HG03108 (cell line): ENCODE results near the gene IFI27L1.

ENCODE experiments used
- ATAC-seq: cut with Tn5 transposase; IDR thresholded peaks from one replicate; pipeline ENCODE4 v1.9.1; 2021; ENCODE audit warnings: moderate library complexity; ENCODE audit not compliant: unreplicated experiment

Gene IFI27L1

DNA sequence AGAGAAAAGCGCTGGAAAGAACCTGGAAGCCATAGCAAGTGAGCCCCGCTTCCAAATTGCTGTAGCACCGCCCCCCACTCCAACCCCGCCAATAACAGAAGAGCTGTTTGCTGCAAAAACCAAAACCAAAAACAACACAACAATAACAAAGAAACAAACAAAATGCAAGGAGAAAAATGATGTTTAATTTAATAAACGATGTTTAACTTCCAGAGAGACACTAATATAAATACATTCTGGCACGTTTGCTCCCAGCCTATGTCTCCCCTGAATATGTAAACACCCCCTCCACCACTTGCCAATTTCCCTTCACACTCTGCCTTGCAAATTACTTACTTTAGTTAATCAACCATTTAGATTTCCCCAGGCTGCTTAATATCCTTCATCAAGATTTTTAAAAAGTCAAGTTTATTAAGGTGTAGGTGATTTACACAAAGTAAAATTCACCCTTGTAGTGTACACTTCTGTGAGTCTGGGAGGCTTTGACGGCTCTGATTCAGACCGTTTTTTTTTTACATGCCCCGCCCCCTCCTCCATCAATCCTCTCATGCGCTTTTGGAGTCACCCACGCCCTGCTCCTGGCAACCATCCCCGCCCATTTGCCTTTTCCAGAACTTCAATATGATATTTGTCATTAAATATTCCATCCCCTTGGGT is 48.8 kb downstream of the IFI27L1 start:
- ATAC-seq: no peak

- no peak for ATAC-seq
Observed at GRCh38 chr14:94132285-94132887, 51.3 kb downstream of the IFI27L1 start.

GRCh38 chr14:94135476-94135875 is 54.4 kb downstream of the IFI27L1 start:
- ATAC-seq: no peak

GRCh38 chr14:94136575-94137331 is 55.6 kb downstream of the IFI27L1 start:
- ATAC-seq: peak; percentile 58

GRCh38 chr14:94138251-94138650 is 57.1 kb downstream of the IFI27L1 start:
- ATAC-seq: no peak

GRCh38 chr14:94139006-94139405 is 57.9 kb downstream of the IFI27L1 start:
- no peak for ATAC-seq

- no peak for ATAC-seq
Observed at GRCh38 chr14:94139421-94139820, 58.3 kb downstream of the IFI27L1 start.

- no peak for ATAC-seq
Observed at GRCh38 chr14:94142247-94142646, 61.1 kb downstream of the IFI27L1 start.

GRCh38 chr14:94142836-94143235 is 61.7 kb downstream of the IFI27L1 start:
- no peak for ATAC-seq

DNA sequence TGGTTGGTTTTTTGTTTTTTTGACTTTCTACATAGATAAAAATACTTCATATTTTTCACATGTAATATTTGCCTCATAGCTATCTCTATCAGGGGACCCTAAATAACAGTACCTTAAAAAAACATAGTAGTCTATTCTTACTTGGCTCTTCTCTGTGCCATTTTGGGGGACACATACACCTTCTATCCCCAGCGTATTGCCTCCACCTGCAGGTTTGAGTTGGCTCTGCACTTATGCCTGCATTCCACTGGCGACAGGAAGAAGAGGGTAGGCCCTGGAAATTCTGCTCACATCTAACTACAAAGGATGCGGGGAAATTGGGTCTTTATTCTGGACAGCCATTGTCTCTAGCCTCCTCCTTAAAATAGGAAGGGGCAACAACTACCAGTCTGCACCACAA is 62.1 kb downstream of the IFI27L1 start:
- ATAC-seq: no peak

- no peak for ATAC-seq
Observed at GRCh38 chr14:94143711-94144110, 62.6 kb downstream of the IFI27L1 start.

DNA sequence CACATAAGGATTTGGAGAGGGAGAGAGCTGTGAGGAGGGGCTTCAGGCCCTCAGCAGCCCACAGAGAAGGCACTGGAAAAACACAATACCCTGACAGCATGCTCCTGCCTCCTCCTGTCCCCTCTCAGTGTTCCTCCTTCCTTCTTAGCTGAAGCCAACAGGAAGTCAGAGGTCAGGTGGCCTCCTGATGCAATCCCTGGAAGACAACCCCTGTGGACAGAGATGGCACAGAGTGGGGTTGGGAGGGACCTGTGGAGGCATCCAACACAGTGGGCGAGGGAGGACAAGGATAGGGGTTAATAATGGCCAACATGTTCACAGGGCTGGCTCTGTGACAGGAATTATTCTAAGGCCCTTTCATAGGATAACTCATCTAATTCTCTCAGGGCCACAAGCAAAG is 63.7 kb downstream of the IFI27L1 start:
- no peak for ATAC-seq

DNA sequence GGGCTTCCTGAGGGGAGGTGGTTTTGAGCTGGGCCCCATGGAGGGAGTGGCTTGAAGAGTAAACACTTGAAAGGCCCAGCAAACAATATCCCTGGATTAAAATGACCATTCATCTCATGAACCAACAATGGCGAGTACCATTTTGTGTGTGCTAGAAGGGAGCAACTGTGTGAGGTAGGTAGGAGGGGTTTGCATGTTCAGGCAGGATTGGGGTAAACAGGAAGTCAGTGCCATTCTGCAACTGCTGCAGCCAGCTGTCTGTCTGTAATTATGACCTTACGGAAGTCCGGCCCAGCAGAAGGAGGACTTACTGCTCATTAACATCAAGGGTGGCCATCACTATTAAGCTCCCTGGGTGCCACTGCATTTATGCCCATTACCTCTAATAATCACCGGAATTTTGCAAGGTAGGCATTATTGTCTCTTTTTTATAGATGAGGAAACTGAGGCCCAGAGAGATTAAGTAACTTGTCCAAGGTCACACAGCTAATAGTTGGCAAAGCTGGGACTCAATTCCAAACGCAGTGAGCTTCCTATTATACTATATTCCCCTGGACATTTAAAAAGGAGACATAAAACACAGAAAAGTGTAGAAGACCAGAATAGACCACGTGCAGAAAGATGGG is 64.9 kb downstream of the IFI27L1 start:
- ATAC-seq: no peak
